Activated CD8-positive, alpha-beta memory T cell treated with anti-CD3 and anti-CD28 coated beads, Interleukin-2, amount 10 ng/mL, durations not matched to agents 7 days and 5 days (primary cell): Measurements from ENCODE around the gene RTN3. TPM values are rescaled to one million over a fixed set of nuclear protein-coding genes. Genes with fewer than 3 reads are reported as not detected.
"Not testable (repeated sequence)": the region's sequence is repeated elsewhere in the genome, so short reads cannot be mapped to it uniquely, and the experiment has no call there.

Experiments
- ATAC-seq: fragments of 150-1000 bp; cut with Tn5 transposase; one replicate; pipeline ENCODE4 v1.10.0; 2021; ENCODE audit warnings: moderate library complexity
- CTCF ChIA-PET: fragments of 350-600 bp; sonication (Branson Sonifier 250); formaldehyde crosslinking; loops from one replicate; lab custom pipeline; 2021; ENCODE audit warnings: antibody characterized with exemption; lab: Charles Lee
- DNase-seq: peaks from one replicate; pipeline ENCODE4 v3.0.0-alpha.2; 2020
- H3K27ac Mint-ChIP-seq: one replicate; pipeline ENCODE4 v1.8.0; 2021; ENCODE audit warnings: mild to moderate bottlenecking, mixed read lengths
- H3K27me3 Mint-ChIP-seq: one replicate; pipeline ENCODE4 v1.8.0; 2021; ENCODE audit warnings: mixed read lengths
- H3K36me3 Mint-ChIP-seq: one replicate; pipeline ENCODE4 v1.8.0; 2021; ENCODE audit warnings: mild to moderate bottlenecking, mixed read lengths
- H3K4me1 Mint-ChIP-seq: one replicate; pipeline ENCODE4 v1.8.0; 2021; ENCODE audit warnings: mixed read lengths
- H3K4me3 Mint-ChIP-seq: one replicate; pipeline ENCODE4 v1.8.0; 2021; ENCODE audit warnings: mild to moderate bottlenecking, moderate library complexity, mixed read lengths
- H3K9me3 Mint-ChIP-seq: one replicate; pipeline ENCODE4 v1.8.0; 2022; ENCODE audit warnings: low read depth, mixed read lengths
- total RNA-seq, 2 experiments: library from RNA; stranded (reverse); gene quantifications; one replicate each; pipeline ENCODE4 v1.2.3, GENCODE V29; 2021

RTN3 gene
- total RNA-seq, 2 experiments from 2014 or later, result 55.8 to 64.1 TPM

DNA sequence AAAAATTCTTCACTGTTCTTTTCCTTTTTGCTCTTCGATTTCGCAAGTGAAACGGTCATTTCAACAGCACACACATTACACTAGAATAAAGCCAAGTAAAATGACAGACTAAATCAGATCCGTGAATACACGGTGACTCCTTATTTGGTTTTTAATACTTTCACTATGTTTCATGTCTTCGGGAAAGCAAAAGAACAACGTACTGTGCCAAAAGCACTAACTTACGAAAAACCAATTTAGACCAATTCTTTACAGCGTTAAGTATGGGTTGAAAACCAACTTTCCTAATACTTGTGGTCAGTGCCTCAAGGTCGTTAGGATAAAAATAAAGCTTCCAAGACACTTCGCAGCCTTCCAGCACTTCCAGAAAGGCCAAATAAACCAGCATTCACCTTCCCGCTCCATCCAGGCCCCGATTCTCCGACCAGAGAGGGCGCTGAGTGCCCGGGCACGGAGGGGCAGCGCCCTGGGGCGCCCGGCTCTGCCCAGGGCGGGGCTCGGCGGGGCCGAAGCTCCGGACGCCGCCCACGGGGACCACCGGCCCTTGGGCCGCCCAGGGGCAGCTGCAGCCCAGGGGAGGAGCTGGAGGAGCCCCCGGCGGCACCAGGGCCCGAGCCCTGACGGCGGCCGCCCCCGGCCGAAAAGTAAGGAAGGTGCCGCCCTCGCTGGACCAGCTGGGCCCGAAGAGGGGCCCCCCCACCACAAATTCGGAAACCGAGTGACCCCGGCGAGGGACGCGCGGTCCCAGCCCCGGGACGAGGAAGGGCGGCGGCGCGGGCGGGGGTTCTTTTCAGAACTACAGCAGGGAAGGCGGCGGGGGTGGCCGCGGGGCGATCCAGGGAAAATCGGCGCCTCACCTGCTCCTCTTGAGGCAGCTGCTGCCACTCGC, 10.6 kb upstream of the RTN3 start:
- Mint-ChIP-seq H3K36me3 (peaks cover 14% of the 10 kb centered on the region), H3K27ac (peak overlapping the region; percentile 85), H3K9me3 (no peaks in the 10 kb centered on the region), H3K27me3 (no peaks in the 10 kb centered on the region), H3K4me1 (peaks cover 38% of the 10 kb centered on the region), H3K4me3 (peak overlapping the region; percentile 78)
- peak; percentile 60 for DNase-seq
- ATAC-seq, result peak; percentile 23
- CTCF ChIA-PET, result interaction anchor here (0.8 to 3.1 kb wide), 11 partner anchors 9 to 190 kb away, joined by 3 to 34 read pairs (median 4); partner anchors contain the start of gene RTN3

DNA sequence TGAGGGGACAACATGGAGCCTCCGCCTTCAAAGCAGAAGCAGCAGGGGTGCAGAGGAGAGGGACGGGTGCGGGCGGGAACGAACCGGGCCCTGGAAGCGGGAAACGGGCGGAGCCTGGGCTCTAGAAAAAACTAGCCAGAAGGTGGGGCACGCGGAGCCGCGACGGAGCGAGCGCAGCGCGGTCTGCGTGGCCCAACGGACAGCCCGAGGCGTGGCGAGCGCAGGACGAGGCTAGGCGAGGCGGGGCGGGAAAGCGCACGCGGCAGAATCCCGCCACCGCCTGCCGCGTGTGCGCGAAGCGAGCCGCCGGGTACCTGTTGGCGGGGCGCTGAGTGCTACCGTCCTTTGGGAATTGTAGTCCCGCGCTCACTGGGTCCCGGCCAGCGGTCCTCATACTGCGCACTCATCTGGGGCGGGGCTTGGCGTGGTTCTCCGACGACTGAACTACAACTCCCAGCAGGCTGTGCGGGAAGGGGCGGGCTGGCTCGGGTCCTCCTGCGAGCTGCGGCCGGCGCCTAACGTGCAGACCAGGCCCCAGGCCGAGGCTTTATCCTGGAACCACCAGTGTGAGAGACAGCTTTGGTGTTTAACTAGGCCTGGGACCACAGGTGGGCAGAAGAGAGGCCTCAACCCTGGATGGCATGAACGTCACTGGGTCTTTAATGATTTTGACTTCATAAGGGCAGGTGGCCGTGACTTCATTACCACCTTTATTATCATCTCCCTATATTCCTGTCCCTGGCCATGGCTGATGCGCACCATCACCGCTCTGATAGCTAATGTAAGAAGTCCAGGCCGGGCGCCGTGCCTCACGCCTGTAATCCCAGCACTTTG, 9.8 kb upstream of the RTN3 start, which contains the start of gene ATL3:
TSS of gene ATL3 (minus strand) at position 55 of the 834 bp plus-strand sequence. CDS start at position 14, 41 bp downstream.
- CTCF ChIA-PET, result interaction anchor here (0.8 to 3.1 kb wide), 11 partner anchors 9 to 191 kb away, joined by 3 to 34 read pairs (median 4); partner anchors contain the start of genes PLAAT4 and RTN3
- Mint-ChIP-seq H3K4me3 (peak within 1 kb of the TSS; percentile 78), H3K27ac (peak within 1 kb of the TSS; percentile 85), H3K36me3 (peaks cover 13% of the 10 kb centered on the region), H3K27me3 (no peaks in the 10 kb centered on the region), H3K4me1 (peaks cover 34% of the 10 kb centered on the region), H3K9me3 (no peaks in the 10 kb centered on the region)
- DNase-seq (peak; percentile 97), ATAC-seq (peak; percentile 93)

DNA sequence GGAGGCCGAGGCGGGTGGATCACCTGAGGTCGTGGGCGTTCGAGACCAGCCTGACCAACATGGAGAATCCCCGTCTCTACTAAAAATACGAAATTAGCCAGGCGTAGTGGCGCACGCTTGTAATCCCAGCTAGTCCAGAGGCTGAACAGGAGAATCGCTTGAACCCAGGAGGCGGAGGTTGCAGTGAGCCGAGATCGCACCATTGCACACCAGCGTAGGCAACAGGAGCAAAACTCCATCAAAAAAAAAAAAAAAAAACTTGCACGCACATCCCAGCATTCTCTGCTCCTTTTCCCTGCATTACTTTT, 9.2 kb upstream of the RTN3 start:
- H3K4me3 Mint-ChIP-seq, result no peak overlapping the region
- H3K27ac Mint-ChIP-seq, result no peak overlapping the region
- ATAC-seq (no peak), DNase-seq (no peak)
- CTCF ChIA-PET, result interaction anchor here (0.7 to 3.1 kb wide), 5 partner anchors 9 to 136 kb away, joined by 3 to 34 read pairs (median 6); partner anchors contain the start of genes PLAAT4 and RTN3
- H3K36me3 Mint-ChIP-seq, result peaks cover 13% of the 10 kb centered on the region
- H3K27me3 Mint-ChIP-seq, result no peaks in the 10 kb centered on the region
- H3K4me1 Mint-ChIP-seq, result peaks cover 32% of the 10 kb centered on the region
- no peaks in the 10 kb centered on the region for H3K9me3 Mint-ChIP-seq

DNA sequence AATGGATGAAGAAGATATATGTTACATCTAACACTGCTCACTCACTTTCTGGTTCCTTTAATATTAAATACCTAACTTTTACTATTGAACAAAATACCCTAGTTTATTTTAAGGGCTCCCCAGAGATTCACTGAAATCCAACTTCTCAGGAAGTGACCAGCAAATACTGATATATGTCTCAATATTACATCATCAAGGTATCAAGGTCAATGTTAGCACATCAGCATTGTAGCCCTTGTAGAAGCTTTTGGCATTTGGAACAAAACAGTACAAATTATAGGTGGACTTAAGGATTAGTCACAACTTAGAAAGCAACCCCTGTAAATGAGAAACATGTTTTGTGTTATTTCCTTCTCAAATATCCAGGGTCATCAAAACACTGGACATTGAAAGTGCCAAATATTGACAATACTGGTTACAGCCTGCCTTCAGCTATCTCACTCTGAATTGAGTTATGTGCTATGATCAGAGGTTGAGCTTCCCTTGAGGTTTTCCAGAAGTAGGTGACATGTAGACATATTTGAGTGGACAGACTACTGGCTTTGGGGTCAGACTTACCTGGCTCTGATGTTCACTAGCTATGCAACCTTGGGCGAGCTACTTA, 8.3 kb upstream of the RTN3 start:
- no peak for ATAC-seq
- peaks cover 28% of the 10 kb centered on the region for H3K4me1 Mint-ChIP-seq
- no peaks in the 10 kb centered on the region for H3K9me3 Mint-ChIP-seq
- CTCF ChIA-PET, result interaction anchor here (0.7 to 1.4 kb wide), 2 partner anchors 9 to 99 kb away, joined by 3 to 8 read pairs; no protein-coding TSS in a partner anchor
- H3K27ac Mint-ChIP-seq, result no peak overlapping the region
- no peak overlapping the region for H3K4me3 Mint-ChIP-seq
- H3K36me3 Mint-ChIP-seq, result peaks cover 9% of the 10 kb centered on the region
- no peaks in the 10 kb centered on the region for H3K27me3 Mint-ChIP-seq
- no peak for DNase-seq

DNA sequence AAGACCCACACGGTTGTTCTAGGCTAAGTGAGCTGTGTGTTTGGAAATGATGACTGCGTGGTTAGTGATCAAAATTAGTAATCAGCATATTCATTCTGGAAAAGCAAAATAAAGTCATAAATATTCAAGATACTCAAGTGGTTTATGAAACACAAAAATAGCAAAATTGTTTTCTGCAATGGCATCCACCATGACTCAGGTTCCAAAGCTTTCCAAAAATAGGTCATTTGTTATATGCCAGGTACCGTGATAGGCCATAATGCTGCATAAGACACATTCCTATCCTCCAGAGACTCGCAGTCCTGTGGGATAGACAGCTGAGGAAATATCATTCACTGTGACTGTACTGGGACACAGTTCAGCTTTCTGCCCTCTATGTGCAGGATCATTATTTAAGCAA, 7.7 kb upstream of the RTN3 start:
- Mint-ChIP-seq H3K9me3 (no peaks in the 10 kb centered on the region), H3K36me3 (peaks cover 5% of the 10 kb centered on the region), H3K27me3 (no peaks in the 10 kb centered on the region), H3K27ac (no peak overlapping the region), H3K4me3 (no peak overlapping the region), H3K4me1 (peaks cover 22% of the 10 kb centered on the region)
- ATAC-seq (no peak), DNase-seq (no peak)
- CTCF ChIA-PET, result interaction anchor here (1.4 kb wide), 1 partner anchor 9 kb away, joined by 8 read pairs; no protein-coding TSS in a partner anchor

DNA sequence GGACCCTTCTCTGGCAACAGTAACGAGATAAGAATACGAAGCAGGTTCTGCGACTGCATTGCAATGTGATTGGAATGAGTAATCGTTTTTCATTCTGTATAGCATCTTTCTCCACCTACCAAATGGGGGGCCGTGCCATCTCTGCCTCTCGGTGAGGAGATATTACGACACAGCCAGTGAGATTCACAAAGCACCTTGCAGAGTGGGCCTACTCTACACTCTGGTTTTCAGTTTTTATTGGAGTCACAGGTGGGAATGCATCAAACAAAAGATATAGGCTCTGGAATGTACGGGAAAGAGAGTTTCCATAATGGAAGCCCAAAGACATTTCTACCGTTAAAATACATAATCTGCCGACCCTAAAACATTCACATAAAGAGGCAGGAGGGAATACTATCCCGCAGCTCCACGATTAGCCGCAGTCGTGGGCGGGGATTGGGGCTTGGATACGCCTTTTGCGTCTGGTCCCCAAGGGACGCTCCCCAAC, 423 bp upstream of the RTN3 start:
- peak overlapping the region; percentile 93 for H3K4me3 Mint-ChIP-seq
- H3K36me3 Mint-ChIP-seq, result no peaks in the 10 kb centered on the region
- ATAC-seq (no peak), DNase-seq (peak; percentile 52)
- CTCF ChIA-PET, result interaction anchor here (0.9 to 5.0 kb wide), 10 partner anchors 10 to 305 kb away, joined by 3 to 34 read pairs (median 4); partner anchors contain the start of gene ATL3
- no peaks in the 10 kb centered on the region for H3K9me3 Mint-ChIP-seq
- peaks cover 25% of the 10 kb centered on the region for H3K4me1 Mint-ChIP-seq
- H3K27ac Mint-ChIP-seq, result peak overlapping the region; percentile 75
- H3K27me3 Mint-ChIP-seq, result peaks cover 4% of the 10 kb centered on the region

DNA sequence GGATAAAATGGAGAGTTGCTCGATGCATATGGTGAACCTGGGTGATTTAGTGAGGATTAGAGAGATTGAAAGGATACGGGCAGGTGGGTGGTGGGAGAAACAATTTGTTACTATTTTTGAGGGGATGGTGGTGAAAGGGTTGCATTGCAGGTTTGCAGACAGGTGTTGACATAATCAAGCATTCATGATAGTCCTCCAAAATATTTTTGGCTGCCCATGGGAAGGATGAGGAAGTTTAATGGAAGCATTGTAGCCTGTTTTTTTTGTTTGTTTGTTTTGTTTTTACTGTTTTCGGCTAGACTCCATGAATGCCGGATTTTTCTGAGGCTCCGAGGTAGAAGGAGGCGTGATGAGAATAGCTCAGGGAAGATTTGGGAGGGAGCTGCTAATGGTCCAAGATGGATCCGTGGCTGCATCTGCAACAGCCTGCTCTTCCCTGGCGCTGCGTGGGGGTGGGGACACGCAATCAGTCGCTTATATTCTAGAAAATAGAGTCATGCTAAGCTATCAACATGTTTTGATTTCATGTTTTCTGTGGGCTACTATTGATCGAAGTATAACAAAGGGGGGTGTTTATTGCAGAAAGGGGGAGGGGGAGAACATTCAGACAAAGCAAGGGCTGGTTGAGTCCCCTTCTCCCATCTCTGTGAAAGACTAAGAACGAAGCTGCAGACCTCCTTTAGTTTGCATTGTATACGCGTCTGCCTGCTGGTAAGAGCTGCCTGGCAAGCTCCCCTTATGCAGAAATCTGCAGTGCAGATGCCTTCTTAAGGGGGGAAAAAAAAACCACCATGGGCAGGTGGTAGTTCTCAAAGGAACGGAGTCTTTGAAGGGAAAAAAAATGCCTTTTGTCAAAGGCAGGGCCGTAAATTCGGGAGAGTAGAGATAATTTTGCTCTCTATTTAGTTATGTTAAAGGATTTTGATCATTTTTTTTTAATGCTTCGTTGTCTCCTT, 1.0 kb downstream of the RTN3 start:
- no peak for ATAC-seq
- no peak for DNase-seq
- Mint-ChIP-seq H3K9me3 (no peaks in the 10 kb centered on the region), H3K27me3 (peaks cover 4% of the 10 kb centered on the region), H3K4me1 (peaks cover 32% of the 10 kb centered on the region), H3K27ac (peak overlapping the region; percentile 75), H3K4me3 (peak overlapping the region; percentile 93), H3K36me3 (no peaks in the 10 kb centered on the region)
- CTCF ChIA-PET, result interaction anchor here (1.0 to 5.0 kb wide), 10 partner anchors 9 to 204 kb away, joined by 3 to 34 read pairs (median 5); partner anchors contain the start of gene ATL3

DNA sequence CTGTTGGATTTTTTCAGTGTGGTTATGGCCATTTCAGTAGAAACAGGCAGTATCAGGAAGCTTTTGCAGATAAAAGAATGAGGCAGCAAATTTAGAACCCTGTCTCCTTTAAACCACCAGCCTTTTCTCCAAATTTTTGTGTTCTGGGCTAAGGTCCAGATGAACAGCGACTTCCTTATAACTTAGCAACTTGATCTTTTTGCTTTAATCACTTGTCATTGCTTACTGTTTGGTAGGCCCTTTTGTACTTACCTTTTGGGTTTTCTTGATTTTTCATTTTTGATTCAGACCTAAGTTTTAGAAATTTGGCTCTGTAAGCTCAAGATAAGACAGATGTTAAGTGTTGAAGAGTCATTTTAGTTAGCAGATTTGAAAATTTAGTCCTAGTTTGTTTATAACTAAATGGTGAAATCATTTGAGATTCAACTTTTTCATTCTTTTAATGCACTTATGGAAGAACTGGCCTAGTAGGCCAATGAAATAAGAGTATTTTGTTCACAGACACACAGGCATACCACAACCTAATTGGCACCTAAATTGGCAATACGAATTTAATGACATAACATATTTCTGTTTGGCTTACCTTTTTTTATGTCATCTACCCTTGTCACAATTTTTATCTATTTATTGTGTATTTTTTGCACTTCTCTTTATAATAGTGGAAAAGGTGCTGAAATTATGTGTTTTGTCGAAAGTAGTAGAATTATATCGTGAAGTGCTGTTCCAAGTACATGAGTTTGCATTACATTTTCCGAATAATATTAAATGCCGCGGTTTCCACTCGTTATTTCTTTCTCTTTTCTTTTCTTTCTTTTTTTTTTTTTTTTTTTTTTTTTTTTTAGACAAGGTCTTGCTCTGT, 2.1 kb downstream of the RTN3 start:
- Mint-ChIP-seq H3K36me3 (no peaks in the 10 kb centered on the region), H3K4me3 (peak overlapping the region; percentile 93), H3K27me3 (peaks cover 4% of the 10 kb centered on the region), H3K9me3 (no peaks in the 10 kb centered on the region), H3K4me1 (peaks cover 37% of the 10 kb centered on the region), H3K27ac (no peak overlapping the region)
- CTCF ChIA-PET, result interaction anchor here (0.7 to 5.0 kb wide), 5 partner anchors 12 to 206 kb away, joined by 3 to 34 read pairs (median 4); partner anchors contain the start of gene ATL3
- ATAC-seq, result no peak
- no peak for DNase-seq

DNA sequence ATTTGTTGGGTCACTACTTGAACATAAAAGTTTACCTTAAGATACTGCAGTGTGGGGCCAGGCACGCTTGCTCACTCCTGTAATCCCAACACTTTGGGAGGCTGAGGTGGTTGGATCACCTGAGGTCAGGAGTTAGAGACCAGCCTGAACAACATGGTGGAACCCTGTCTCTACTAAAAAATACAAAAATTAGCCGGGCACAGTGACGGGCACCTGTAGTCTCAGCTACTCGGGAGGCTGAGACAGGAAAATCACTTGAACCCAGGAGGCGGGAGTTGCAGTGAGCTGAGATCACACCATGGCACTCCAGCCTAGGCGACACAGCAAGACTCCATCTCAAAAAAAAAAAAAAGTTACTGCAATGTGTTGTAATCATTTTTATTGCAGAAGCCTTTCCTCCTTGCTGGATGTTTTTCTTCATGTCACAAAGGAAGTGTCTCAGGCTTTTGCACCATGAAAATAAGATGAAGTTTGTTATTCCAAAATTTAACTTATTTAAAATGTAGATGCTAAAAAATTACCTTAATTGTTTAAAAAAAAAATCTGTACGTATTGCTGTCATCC, 3.9 kb downstream of the RTN3 start:
- CTCF ChIA-PET, result interaction anchor here (0.9 kb wide), 1 partner anchor 53 kb away, joined by 4 read pairs; no protein-coding TSS in a partner anchor
- H3K4me1 Mint-ChIP-seq, result peaks cover 42% of the 10 kb centered on the region
- not testable (repeated sequence) for ATAC-seq, H3K27me3 Mint-ChIP-seq, H3K4me3 Mint-ChIP-seq, H3K27ac Mint-ChIP-seq, H3K36me3 Mint-ChIP-seq, DNase-seq, H3K9me3 Mint-ChIP-seq

DNA sequence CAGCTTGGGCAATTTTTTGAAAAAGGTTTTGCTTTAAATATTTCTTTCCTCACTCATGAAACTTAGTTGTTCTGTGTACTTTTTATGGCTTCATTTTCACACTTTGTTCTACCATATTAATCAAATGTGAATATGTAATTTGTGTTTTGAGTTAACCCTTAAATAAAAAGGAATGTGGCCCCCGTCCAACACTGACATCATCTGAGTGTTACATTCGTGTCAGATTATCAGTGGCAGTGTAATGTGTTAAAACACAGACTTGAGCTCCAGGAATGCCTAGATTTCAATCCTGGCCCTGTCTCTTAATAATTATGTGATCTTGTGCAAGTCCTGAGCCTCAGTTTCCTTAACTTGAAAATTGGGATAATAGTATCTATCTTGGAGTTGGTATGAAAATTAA, 5.6 kb downstream of the RTN3 start:
- Mint-ChIP-seq H3K4me3 (no peak overlapping the region), H3K9me3 (no peaks in the 10 kb centered on the region), H3K27me3 (no peaks in the 10 kb centered on the region), H3K4me1 (peaks cover 38% of the 10 kb centered on the region), H3K27ac (no peak overlapping the region), H3K36me3 (no peaks in the 10 kb centered on the region)
- ATAC-seq (no peak), DNase-seq (no peak)
- CTCF ChIA-PET, result interaction anchor here (0.7 kb wide), 1 partner anchor 364 kb away, joined by 3 read pairs; no protein-coding TSS in a partner anchor

DNA sequence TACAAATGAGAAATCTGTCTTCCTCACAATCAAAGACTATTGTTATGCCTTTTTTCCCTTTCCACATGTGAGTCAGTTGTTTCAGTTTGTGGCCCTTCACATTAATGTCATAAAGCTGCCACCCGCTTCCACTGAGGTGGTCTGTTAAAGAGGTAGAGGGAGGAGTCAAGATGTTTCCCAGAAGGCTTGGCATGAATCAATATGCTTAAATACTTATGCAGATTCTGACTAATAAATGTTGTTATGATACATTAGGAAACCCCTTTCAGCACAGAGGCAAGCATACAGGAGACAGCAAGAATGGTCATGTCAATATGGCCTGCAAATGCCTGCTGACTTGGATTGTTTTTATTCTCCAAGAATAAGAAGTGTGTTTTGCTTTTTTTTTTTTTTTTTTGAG, 6.5 kb downstream of the RTN3 start:
- H3K4me3 Mint-ChIP-seq, result no peak overlapping the region
- DNase-seq, result no peak
- H3K27me3 Mint-ChIP-seq, result no peaks in the 10 kb centered on the region
- no peak overlapping the region for H3K27ac Mint-ChIP-seq
- peak; percentile 58 for ATAC-seq
- CTCF ChIA-PET, result no interaction called here
- H3K9me3 Mint-ChIP-seq, result no peaks in the 10 kb centered on the region
- H3K36me3 Mint-ChIP-seq, result no peaks in the 10 kb centered on the region
- H3K4me1 Mint-ChIP-seq, result peaks cover 29% of the 10 kb centered on the region
